ENCODE results near the gene NTM. TPM values are rescaled to one million over a fixed set of nuclear protein-coding genes. Genes with fewer than 3 reads are reported as not detected.

Gene NTM
- total and polyA plus RNA-seq, 2 of the 8 experiments (the other 6 are each of a cell fraction or from before 2014, with no cell fraction given), result 13.4 to 20.0 TPM

- no peak overlapping the region for H4K91ac ChIP-seq (replicated peaks; ENCODE audit: insufficient read length, low read length)
- no peak overlapping the region for H3K27ac ChIP-seq (ENCODE audit: low read depth, low read length)
- no peak overlapping the region for H2BK5ac ChIP-seq (ENCODE audit: low read depth, low read length)
- CTCF ChIA-PET (ENCODE audit: partially characterized antibody), result interaction anchor here (0.5 to 7.4 kb wide), 10 partner anchors 14 to 996 kb away, joined by 3 to 146 read pairs (median 4); no protein-coding TSS in a partner anchor
- no peak overlapping the region for H3K4me2 ChIP-seq (ENCODE audit: insufficient read depth in 1 of 2, low read depth in 2 of 2, low read length in 2 of 2)
- H3K9ac ChIP-seq (replicated peaks in 1 of 4; ENCODE audit: extremely low read depth in 1 of 4, low read depth in 3 of 4, low read length in 3 of 4), result no peak overlapping the region
- POLR2A ChIA-PET (ENCODE audit: partially characterized antibody), result no interaction called here
- H4K8ac ChIP-seq (ENCODE audit: extremely low read depth, insufficient read depth, low read length), result no peak overlapping the region
- H3K56ac ChIP-seq (replicated peaks; ENCODE audit: insufficient read length, low read depth, low read length), result no peak overlapping the region
- no peak overlapping the region for H2BK15ac ChIP-seq (ENCODE audit: low read length)
- H2BK20ac ChIP-seq (ENCODE audit: low read length), result no peak overlapping the region
- H2AFZ ChIP-seq (ENCODE audit: low read length), result no peak overlapping the region
- 87% methylated on average over 4 of the region's 4 CpGs; no CpG with 5 or more reads in 1 of the 2 experiments for WGBS, 2 experiments (ENCODE audit: extremely low coverage in 1 of 2, insufficient coverage in 1 of 2, insufficient read length in 1 of 2, insufficient replicate concordance in 2 of 2, low coverage in 1 of 2, low lambda C conversion rate in 2 of 2, missing lambda C conversion rate in 1 of 2)
- DNase-seq (ENCODE audit: low read depth in 1 of 2, low spot score in 2 of 2) (no peak), FAIRE-seq (no peak)
- H3K23me2 ChIP-seq (ENCODE audit: low read depth, low read length), result no peaks in the 10 kb centered on the region
- H4K20me1 ChIP-seq (replicated peaks in 1 of 2; ENCODE audit: control insufficient read depth in 1 of 2, insufficient read depth in 2 of 2, low read length in 2 of 2), result no peaks in the 10 kb centered on the region
- no peaks in the 10 kb centered on the region for H3K79me2 ChIP-seq (ENCODE audit: control insufficient read depth in 1 of 2, insufficient read depth in 2 of 2, low read length in 2 of 2)
- no peak overlapping the region for H2AK5ac ChIP-seq (ENCODE audit: low read depth, low read length)
- H3K23ac ChIP-seq (ENCODE audit: insufficient read length), result no peak overlapping the region
- H4K5ac ChIP-seq (ENCODE audit: insufficient read length, low read depth, low read length), result no peak overlapping the region
- H2BK120ac ChIP-seq (replicated peaks; ENCODE audit: low read depth, low read length), result no peak overlapping the region
- no peak overlapping the region for H3K18ac ChIP-seq (ENCODE audit: extremely low read depth, low read length)
- H3K14ac ChIP-seq (ENCODE audit: insufficient read length), result no peak overlapping the region
- no peak overlapping the region for H2BK12ac ChIP-seq (ENCODE audit: low read depth, low read length)
- no peaks in the 10 kb centered on the region for H3K79me1 ChIP-seq (ENCODE audit: low read depth, low read length)
- H3K4ac ChIP-seq (replicated peaks; ENCODE audit: insufficient read length, low read depth, low read length), result no peak overlapping the region
- H3K4me1 ChIP-seq (replicated peaks in 1 of 4; ENCODE audit: control insufficient read depth in 3 of 4, insufficient read depth in 4 of 4, low read length in 3 of 4), result no peaks in the 10 kb centered on the region
- no peaks in the 10 kb centered on the region for H3K9me3 ChIP-seq (ENCODE audit: insufficient read depth in 2 of 2, low read depth in 1 of 2, low read length in 1 of 2)
- H3K27me3 ChIP-seq (replicated peaks in 1 of 4; ENCODE audit: control insufficient read depth in 3 of 4, extremely low read depth in 1 of 4, insufficient read depth in 3 of 4, low read length in 3 of 4), result no peaks in the 10 kb centered on the region
- H3K36me3 ChIP-seq (ENCODE audit: control insufficient read depth in 2 of 4, insufficient read depth in 4 of 4, low read length in 3 of 4), result no peaks in the 10 kb centered on the region
- H3K4me3 ChIP-seq (ENCODE audit: extremely low read depth in 1 of 4, insufficient read depth in 2 of 4, low read depth in 3 of 4, low read length in 4 of 4), result no peak overlapping the region
- TF ChIP-seq ZNF274 (IDR thresholded peaks at IDR 0.05; ENCODE audit: borderline replicate concordance, extremely low read depth, low read length), result no peak
Measured at GRCh38 chr11:132298357-132298756, 927.9 kb downstream of the NTM start.
